GM12872 (cell line): ENCODE measurements around the gene ALDOA.

Source experiments
- TF ChIP-seq, protein P1 (sequence below): IDR thresholded peaks from 3 replicates; pipeline ENCODE4 v1.5.1; 2011; ENCODE audit warnings: low read depth, mild to moderate bottlenecking, low read length, moderate library complexity; ENCODE audit not compliant: insufficient read depth

ALDOA gene

DNA sequence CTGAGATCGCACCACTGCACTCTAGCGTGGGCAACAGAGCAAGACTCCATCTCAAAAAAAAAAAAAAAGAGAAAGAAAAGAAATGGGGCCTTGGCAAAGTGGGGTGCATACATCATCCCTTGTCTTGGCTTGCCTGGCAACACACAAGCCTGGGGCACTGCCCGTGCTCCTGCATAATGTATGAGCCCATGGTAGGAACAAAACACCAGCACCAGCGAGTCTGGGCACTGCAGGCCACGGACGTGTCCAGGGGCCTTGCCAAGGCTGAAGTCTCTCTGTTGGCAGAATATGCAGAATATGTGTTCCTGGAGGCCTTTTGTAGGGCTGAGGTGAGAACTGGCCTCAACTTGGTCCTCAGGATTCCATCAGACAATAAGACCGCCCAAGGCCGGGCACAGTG is 15.7 kb upstream of the ALDOA start:
- TF ChIP-seq, protein P1, sequence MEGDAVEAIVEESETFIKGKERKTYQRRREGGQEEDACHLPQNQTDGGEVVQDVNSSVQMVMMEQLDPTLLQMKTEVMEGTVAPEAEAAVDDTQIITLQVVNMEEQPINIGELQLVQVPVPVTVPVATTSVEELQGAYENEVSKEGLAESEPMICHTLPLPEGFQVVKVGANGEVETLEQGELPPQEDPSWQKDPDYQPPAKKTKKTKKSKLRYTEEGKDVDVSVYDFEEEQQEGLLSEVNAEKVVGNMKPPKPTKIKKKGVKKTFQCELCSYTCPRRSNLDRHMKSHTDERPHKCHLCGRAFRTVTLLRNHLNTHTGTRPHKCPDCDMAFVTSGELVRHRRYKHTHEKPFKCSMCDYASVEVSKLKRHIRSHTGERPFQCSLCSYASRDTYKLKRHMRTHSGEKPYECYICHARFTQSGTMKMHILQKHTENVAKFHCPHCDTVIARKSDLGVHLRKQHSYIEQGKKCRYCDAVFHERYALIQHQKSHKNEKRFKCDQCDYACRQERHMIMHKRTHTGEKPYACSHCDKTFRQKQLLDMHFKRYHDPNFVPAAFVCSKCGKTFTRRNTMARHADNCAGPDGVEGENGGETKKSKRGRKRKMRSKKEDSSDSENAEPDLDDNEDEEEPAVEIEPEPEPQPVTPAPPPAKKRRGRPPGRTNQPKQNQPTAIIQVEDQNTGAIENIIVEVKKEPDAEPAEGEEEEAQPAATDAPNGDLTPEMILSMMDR, result no peak

DNA sequence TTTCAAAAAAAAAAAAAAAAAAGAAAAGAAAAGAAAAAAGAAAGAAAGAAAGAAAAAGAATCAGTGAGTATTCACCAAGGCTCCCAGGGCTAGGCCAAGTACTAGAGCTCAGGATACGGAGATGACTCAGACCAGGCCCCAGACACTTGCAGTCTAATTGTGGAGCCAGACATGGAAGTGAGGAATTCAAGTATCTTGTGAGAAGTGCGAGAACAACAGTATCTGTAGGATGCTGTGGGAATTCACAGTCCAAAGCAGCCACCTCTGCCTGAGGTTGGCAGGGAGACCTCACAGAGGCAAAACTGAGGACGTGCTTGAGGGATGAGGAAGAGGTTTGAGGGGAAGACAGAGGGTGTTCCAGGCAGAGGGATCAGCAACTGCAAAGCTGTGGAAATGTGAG is 14.0 kb upstream of the ALDOA start:
- TF ChIP-seq, protein P1, result no peak

DNA sequence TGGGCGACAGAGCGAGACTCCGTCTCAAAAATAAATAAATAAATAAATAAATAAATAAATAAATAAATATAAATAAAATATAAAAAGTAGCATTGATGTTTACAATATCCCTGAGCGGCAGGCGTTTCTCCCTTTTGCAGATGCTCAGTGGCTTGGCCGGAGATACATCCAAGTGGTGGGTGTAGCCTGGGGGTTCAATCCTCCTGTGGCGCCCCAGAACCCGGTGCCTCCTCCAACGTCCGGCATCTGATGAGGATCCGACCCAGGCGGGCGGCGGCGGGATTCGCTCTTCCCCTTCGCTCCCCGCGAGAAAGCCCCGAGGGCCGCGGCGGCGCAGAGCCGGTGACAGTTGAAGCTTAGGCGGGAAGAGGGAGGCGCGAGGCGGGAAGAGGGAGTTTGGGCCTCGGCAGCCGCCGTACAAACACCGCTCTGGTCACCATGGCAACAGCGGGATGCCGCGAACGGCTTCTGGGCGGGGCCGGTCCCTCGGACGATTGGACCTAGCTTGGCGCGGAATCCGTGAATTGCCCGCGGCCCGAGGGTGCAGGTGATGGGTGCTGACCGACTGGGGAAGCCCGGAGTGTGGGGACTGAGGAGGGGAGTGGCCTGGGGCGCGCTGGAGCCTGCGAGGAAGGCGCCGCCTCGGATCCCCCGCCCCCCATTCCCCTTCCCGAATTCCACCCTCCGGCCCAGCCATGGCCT is 12.7 kb upstream of the ALDOA start:
- TF ChIP-seq, protein P1, result no peak

DNA sequence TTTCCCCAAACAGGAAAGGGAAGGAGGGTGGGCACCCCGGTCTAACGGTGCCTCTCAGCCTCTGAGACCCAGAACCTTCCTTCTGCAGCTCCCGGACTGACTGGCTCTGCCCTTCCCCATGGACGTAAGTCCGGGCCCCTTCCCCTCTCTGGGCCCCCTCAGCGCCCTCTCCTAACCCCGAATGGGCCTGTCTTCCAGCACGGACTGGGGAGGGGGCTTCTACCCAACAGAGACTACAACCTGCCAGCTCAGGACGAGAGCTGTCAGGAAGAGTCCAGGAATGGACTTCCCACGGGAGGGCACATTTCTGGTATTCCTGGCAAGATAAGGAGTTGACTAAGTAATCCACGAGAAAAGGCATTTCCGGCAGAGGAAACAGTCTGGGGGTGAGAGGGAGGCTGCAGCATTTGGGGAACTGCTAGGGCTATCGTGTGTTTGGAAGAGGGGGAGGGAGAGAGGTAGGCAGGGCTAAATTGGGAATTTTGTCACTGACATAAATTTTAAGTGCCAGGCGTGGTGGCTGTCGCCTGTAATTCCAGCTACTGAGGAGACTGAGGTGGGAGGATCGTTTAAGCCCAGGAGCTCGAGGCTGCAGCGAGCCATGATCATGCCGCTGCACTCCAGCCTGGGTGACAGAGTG is 12.1 kb upstream of the ALDOA start:
- TF ChIP-seq, protein P1, result no peak

DNA sequence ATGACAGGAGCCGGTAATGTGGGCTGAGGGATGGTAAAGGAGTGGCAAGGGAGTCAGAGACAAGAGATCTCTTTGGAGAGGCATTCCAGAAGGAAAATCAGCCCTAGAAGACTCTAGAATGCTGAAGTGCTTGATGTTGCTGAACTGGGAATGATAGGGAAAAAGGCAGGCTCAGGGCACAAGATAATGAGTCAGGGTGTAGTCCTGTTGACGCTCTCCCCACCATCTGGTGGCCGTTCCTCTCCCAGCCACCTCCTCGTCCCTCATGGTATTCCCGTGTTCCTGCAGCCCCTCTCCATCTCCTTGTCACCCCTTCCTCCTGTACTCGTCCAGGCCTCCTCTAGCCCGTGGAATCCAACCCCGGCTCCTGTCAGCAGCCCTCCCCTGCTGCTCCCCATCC is 11.1 kb upstream of the ALDOA start:
- TF ChIP-seq, protein P1, result no peak

DNA sequence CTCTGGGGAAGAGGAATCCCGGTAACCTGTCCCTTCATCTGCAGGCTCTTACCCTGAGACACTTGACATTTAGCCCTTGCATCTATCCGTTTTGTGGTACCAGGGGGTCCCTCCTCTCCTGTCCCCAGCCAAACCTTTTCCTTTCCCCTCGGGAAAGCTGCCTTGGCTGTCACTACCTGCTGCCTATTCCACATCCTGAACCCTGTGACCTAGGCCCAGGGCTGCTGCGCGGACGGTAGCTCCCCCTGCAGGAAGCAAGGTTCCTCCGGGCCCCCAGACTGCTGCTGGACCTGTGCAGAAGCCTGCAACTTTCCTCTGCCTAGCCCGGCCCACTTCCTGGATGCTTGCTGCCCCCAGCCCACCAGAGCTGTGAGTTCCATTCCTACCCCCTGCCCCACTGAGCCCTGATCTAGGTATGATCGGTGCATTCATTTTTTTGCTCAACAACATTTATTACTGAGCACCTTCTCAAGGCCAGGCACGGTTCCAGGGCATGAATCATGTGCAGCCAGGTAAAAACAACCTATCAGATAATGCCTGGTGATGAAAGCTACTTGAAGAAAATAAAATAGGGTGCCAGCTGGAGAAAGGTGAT is 10.5 kb upstream of the ALDOA start:
- TF ChIP-seq, protein P1, result peak; percentile 77

DNA sequence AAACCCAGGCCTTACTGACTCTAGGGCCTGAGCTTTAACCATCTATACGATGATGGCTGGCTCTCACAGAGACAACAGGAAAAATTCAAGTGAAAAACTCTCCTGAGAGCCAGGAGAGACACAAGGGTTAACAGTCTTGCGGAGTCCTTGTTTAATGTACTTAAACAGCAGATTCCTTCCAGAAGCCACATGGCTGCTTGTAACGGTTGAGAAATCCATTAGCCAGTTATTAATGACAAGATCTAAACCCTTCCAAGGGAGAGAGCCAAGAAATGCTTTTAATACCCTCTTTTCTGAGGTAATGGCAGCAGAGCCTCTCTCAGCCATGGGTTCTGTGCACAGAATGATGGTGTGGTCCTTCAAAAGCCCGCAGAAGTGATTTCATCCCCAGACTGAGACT is 5.2 kb upstream of the ALDOA start:
- TF ChIP-seq, protein P1, result no peak
